GM18520 (cell line): ENCODE results near the gene UROS.
A peak's percentile ranks its signal among the peaks of the same experiment; 100 is the strongest.

Experiments
- ATAC-seq: cut with Tn5 transposase; IDR thresholded peaks from one replicate; pipeline ENCODE4 v1.9.1; 2021; ENCODE audit not compliant: unreplicated experiment

Gene UROS

GRCh38 chr10:125792342-125793300 lies 30.4 kb downstream of the UROS start:
- no peak for ATAC-seq

GRCh38 chr10:125788156-125789034 lies 34.7 kb downstream of the UROS start:
- ATAC-seq = no peak

- ATAC-seq = no peak
Observed at GRCh38 chr10:125785791-125786190, 37.3 kb downstream of the UROS start.

- peak; percentile 47 for ATAC-seq
Observed at GRCh38 chr10:125783957-125784356, 39.1 kb downstream of the UROS start.

GRCh38 chr10:125783408-125783807 lies 39.6 kb downstream of the UROS start:
- no peak for ATAC-seq

- ATAC-seq = no peak
Observed at GRCh38 chr10:125782616-125783015, 40.4 kb downstream of the UROS start.

- ATAC-seq = no peak
Observed at GRCh38 chr10:125782054-125782453, 41.0 kb downstream of the UROS start.

GRCh38 chr10:125781374-125781773 lies 41.7 kb downstream of the UROS start:
- ATAC-seq = no peak

- ATAC-seq = no peak
Observed at GRCh38 chr10:125779403-125780327, 43.4 kb downstream of the UROS start.

- no peak for ATAC-seq
Observed at GRCh38 chr10:125778556-125778955, 44.5 kb downstream of the UROS start.

GRCh38 chr10:125777806-125778205 lies 45.3 kb downstream of the UROS start:
- ATAC-seq = no peak

GRCh38 chr10:125775491-125776106 lies 47.5 kb downstream of the UROS start, which contains the start of gene MMP21:
TSS of gene MMP21 (minus strand) at chr10:125775821. CDS start at chr10:125775821, 0 bp downstream.
- no peak for ATAC-seq

- no peak for ATAC-seq
Observed at GRCh38 chr10:125774581-125775191, 48.4 kb downstream of the UROS start.

GRCh38 chr10:125773687-125774543 lies 49.1 kb downstream of the UROS start:
- ATAC-seq = no peak

- ATAC-seq = no peak
Observed at GRCh38 chr10:125772864-125773180, 50.2 kb downstream of the UROS start.

GRCh38 chr10:125772112-125772863 lies 50.8 kb downstream of the UROS start:
- no peak for ATAC-seq

GRCh38 chr10:125770844-125771243 lies 52.2 kb downstream of the UROS start:
- no peak for ATAC-seq

GRCh38 chr10:125769175-125769574 lies 53.9 kb downstream of the UROS start:
- ATAC-seq = no peak
